ENCODE results near the gene HRH2. TPM values are rescaled to one million over a fixed set of nuclear protein-coding genes. Genes with fewer than 3 reads are reported as not detected.

Gene HRH2
- total and polyA plus RNA-seq, 9 of the 15 experiments (the other 6 are each of a cell fraction or from before 2014, with no cell fraction given), result 0.04 TPM; not detected in 8

DNA sequence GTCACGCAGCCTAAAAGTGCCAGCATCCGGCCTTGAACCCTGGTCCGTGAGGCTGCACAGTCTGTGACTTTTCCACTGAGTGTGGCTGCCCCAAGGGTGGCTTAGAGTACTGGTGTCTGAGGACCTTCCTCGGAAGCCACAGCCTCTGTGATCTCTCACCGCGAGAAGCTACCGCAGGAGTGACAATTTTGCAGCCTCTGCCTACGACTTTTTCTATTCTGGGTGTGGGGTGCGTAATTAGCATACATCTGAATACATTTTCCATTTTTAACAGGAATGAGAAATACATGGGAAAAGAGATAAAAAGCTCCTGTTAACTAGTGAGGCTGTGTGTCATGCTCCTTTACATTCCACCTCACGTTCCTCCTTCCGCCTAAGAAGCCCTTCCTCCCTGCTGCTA lies 48.3 kb upstream of the HRH2 start:
- ChIA-PET POLR2A (interaction anchor here (0.6 kb wide), 3 partner anchors 12 to 195 kb away, joined by 3 read pairs; no protein-coding TSS in a partner anchor), CTCF (ENCODE audit: low intra/inter-chr PET ratio) (no interaction called here)
- Histone ChIP-seq H3K36me3 (ENCODE audit: control insufficient read depth, insufficient read depth, low read length) (no peaks in the 10 kb centered on the region), H4K20me1 (replicated peaks; ENCODE audit: control insufficient read depth, insufficient read depth, low read length) (no peaks in the 10 kb centered on the region), H2AFZ (ENCODE audit: low read depth, low read length) (no peak overlapping the region), H3K4me2 (ENCODE audit: insufficient read depth, low read length) (no peak overlapping the region), H3K4me1 (replicated peaks in 1 of 2; ENCODE audit: control insufficient read depth in 2 of 2, insufficient read depth in 2 of 2, low read length in 2 of 2) (no peaks in the 10 kb centered on the region), H3K4me3 (no peak overlapping the region), H3K27ac (ENCODE audit: extremely low read depth, low read depth, low read length) (no peak overlapping the region), H3K9me1 (ENCODE audit: control insufficient read depth, insufficient read depth, low read length) (peaks cover 3% of the 10 kb centered on the region), H3K27me3 (ENCODE audit: control insufficient read depth in 2 of 2, insufficient read depth in 2 of 2, low read length in 2 of 2) (peaks cover 0 to 31% of the 10 kb centered on the region in 2 experiments; a peak in 2 of 5 replicates), H3K79me2 (ENCODE audit: control insufficient read depth, insufficient read depth, low read length) (no peaks in the 10 kb centered on the region), H3K9ac (ENCODE audit: insufficient read depth in 1 of 2, low read depth in 2 of 2, low read length in 2 of 2) (no peak overlapping the region), H3K9me3 (replicated peaks; ENCODE audit: control insufficient read depth, insufficient read depth, low read depth, low read length) (no peaks in the 10 kb centered on the region)
- intact Hi-C loops (cut with micrococcal nuclease), result no loop called here
- ATAC-seq, result no peak
- DNase-seq (ENCODE audit: extremely low read depth in 1 of 4, low spot score in 3 of 4), result no peak
- no TSS peak for BruUV-seq (replicated peaks)
- 4% methylated on average over 11 of the region's 11 CpGs for WGBS (ENCODE audit: insufficient coverage, low coverage, missing lambda C conversion rate)
- no peak for TF ChIP-seq SAP30 (IDR thresholded peaks at IDR 0.05; ENCODE audit: borderline replicate concordance, insufficient read depth, low read depth, low read length, poor library complexity, severe bottlenecking)
- TF ChIP-seq, protein P1, sequence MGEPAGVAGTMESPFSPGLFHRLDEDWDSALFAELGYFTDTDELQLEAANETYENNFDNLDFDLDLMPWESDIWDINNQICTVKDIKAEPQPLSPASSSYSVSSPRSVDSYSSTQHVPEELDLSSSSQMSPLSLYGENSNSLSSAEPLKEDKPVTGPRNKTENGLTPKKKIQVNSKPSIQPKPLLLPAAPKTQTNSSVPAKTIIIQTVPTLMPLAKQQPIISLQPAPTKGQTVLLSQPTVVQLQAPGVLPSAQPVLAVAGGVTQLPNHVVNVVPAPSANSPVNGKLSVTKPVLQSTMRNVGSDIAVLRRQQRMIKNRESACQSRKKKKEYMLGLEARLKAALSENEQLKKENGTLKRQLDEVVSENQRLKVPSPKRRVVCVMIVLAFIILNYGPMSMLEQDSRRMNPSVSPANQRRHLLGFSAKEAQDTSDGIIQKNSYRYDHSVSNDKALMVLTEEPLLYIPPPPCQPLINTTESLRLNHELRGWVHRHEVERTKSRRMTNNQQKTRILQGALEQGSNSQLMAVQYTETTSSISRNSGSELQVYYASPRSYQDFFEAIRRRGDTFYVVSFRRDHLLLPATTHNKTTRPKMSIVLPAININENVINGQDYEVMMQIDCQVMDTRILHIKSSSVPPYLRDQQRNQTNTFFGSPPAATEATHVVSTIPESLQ (CRISPR knock-in tag; IDR thresholded peaks at IDR 0.05), result no peak
- no peak for TF ChIP-seq ZNF316 (IDR thresholded peaks at IDR 0.05)
- no peak for TF ChIP-seq PML (IDR thresholded peaks at IDR 0.05; ENCODE audit: low read length)
- TF ChIP-seq, protein P2, sequence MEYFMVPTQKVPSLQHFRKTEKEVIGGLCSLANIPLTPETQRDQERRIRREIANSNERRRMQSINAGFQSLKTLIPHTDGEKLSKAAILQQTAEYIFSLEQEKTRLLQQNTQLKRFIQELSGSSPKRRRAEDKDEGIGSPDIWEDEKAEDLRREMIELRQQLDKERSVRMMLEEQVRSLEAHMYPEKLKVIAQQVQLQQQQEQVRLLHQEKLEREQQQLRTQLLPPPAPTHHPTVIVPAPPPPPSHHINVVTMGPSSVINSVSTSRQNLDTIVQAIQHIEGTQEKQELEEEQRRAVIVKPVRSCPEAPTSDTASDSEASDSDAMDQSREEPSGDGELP (CRISPR knock-in tag; IDR thresholded peaks at IDR 0.05; ENCODE audit: borderline replicate concordance), result no peak
- no peak for TF ChIP-seq MEF2A (IDR thresholded peaks at IDR 0.05; ENCODE audit: control insufficient read depth, low read depth, low read length)
- TF ChIP-seq XRCC5 (IDR thresholded peaks at IDR 0.05; ENCODE audit: low read depth, low read length), result no peak
- no peak for TF ChIP-seq ARNT (IDR thresholded peaks at IDR 0.05)
- TF ChIP-seq RFX1 (IDR thresholded peaks at IDR 0.05), result no peak
- no peak for TF ChIP-seq SRSF1 (IDR thresholded peaks at IDR 0.05; ENCODE audit: low read depth, low read length)
- no peak for TF ChIP-seq ZNF764 (CRISPR knock-in tag; IDR thresholded peaks at IDR 0.05; ENCODE audit: low read depth)
- no peak for TF ChIP-seq POLR2H (tag; IDR thresholded peaks at IDR 0.05; ENCODE audit: low read depth)
- TF ChIP-seq MNT (conservative IDR thresholded peaks at IDR 0.05), result no peak
- in situ Hi-C loops (cut with MboI), result no loop called here
- no peak for FAIRE-seq
